H1 (cell line): ENCODE results near the gene APC2. TPM values are rescaled to one million over a fixed set of nuclear protein-coding genes. Genes with fewer than 3 reads are reported as not detected.

ENCODE experiments used
- CTCF ChIA-PET: fragments of 300-600 bp; sonication (Branson Sonifier 250); formaldehyde crosslinking; loops from one replicate; lab custom pipeline; 2021; ENCODE audit not compliant: partially characterized antibody; lab: Charles Lee
- POLR2A ChIA-PET: fragments of 300-600 bp; sonication (Branson Sonifier 250); formaldehyde crosslinking; loops from one replicate; lab custom pipeline; 2021; ENCODE audit warnings: inconsistent platforms; ENCODE audit not compliant: partially characterized antibody; lab: Charles Lee
- DNase-seq, 2 experiments: peaks; one replicate each; pipeline versions ENCODE4 v3.0.0 to v3.0.0-alpha.2; 2010 to 2022; ENCODE audit warnings: low spot score in 2 of 2, low read depth in 1 of 2, mixed read lengths in 1 of 2
- FAIRE-seq: peaks from 2 replicates; lab custom pipeline; 2011; peaks lifted over from hg19 to GRCh38; lab: Jason Lieb, UNC
- H2AFZ ChIP-seq: 2 replicates; pipeline ENCODE4 v1.8.1; 2012; ENCODE audit warnings: low read length, inconsistent platforms
- H2AK5ac ChIP-seq: 2 replicates; pipeline ENCODE4 v1.6.1; 2013; ENCODE audit warnings: low read depth, low read length
- H2BK120ac ChIP-seq: replicated peaks from 2 replicates; pipeline ENCODE3; 2013; ENCODE audit warnings: low read depth, low read length, inconsistent platforms
- H2BK12ac ChIP-seq: 2 replicates; pipeline ENCODE4 v1.6.1; 2013; ENCODE audit warnings: low read depth, low read length
- H2BK15ac ChIP-seq: 2 replicates; pipeline ENCODE4 v1.6.1; 2013; ENCODE audit warnings: low read length
- H2BK20ac ChIP-seq: 2 replicates; pipeline ENCODE4 v1.6.1; 2013; ENCODE audit warnings: low read length
- H2BK5ac ChIP-seq: 2 replicates; pipeline ENCODE4 v1.6.1; 2013; ENCODE audit warnings: low read depth, low read length
- H3K14ac ChIP-seq: 2 replicates; pipeline ENCODE4 v1.6.1; 2013; ENCODE audit warnings: inconsistent platforms; ENCODE audit not compliant: insufficient read length
- H3K18ac ChIP-seq: 2 replicates; pipeline ENCODE4 v1.6.1; 2013; ENCODE audit warnings: low read length; ENCODE audit errors: extremely low read depth
- H3K23ac ChIP-seq: 2 replicates; pipeline ENCODE4 v1.6.1; 2013; ENCODE audit warnings: inconsistent platforms; ENCODE audit not compliant: insufficient read length
- H3K23me2 ChIP-seq: 2 replicates; pipeline ENCODE4 v1.6.1; 2013; ENCODE audit warnings: low read depth, low read length
- H3K27ac ChIP-seq: 2 replicates; pipeline ENCODE4 v1.6.1; 2011; ENCODE audit warnings: low read depth, low read length, inconsistent platforms
- H3K27me3 ChIP-seq, 4 experiments: replicated peaks in 1 of 4; 1 replicate in 1 of 4; 2 replicates in 3 of 4; pipeline versions ENCODE4 v1.6.1 to v1.8.1; 2011 to 2013; ENCODE audit warnings: low read length in 3 of 4, mild to moderate bottlenecking in 3 of 4, inconsistent platforms in 2 of 4, mixed read lengths in 2 of 4, moderate library complexity in 1 of 4; ENCODE audit not compliant: control insufficient read depth in 3 of 4, insufficient read depth in 3 of 4; ENCODE audit errors: extremely low read depth in 1 of 4
- H3K36me3 ChIP-seq, 4 experiments: 2 replicates each; pipeline versions ENCODE4 v1.6.1 to v1.8.1; 2011 to 2013; ENCODE audit warnings: mild to moderate bottlenecking in 4 of 4, low read length in 3 of 4, moderate library complexity in 2 of 4, control low read depth in 1 of 4, inconsistent platforms in 1 of 4; ENCODE audit not compliant: insufficient read depth in 4 of 4, control insufficient read depth in 2 of 4
- H3K4ac ChIP-seq: replicated peaks from 2 replicates; pipeline ENCODE3; 2013; ENCODE audit warnings: low read length, low read depth, mixed read lengths, inconsistent platforms; ENCODE audit not compliant: insufficient read length
- H3K4me1 ChIP-seq, 4 experiments: replicated peaks in 1 of 4; 1 replicate in 1 of 4; 2 replicates in 3 of 4; pipeline versions ENCODE4 v1.6.1 to v1.8.1; 2011 to 2013; ENCODE audit warnings: low read length in 3 of 4, inconsistent platforms in 2 of 4, mixed read lengths in 1 of 4; ENCODE audit not compliant: insufficient read depth in 4 of 4, control insufficient read depth in 3 of 4
- H3K4me2 ChIP-seq, 2 experiments: 2 replicates each; pipeline versions ENCODE4 v1.6.1 to v1.8.1; 2011 to 2013; ENCODE audit warnings: low read depth in 2 of 2, low read length in 2 of 2, control low read depth in 1 of 2, inconsistent platforms in 1 of 2, mild to moderate bottlenecking in 1 of 2; ENCODE audit not compliant: insufficient read depth in 1 of 2
- H3K4me3 ChIP-seq, 4 experiments: fragments of 200-600, 300-600 bp in 1 of 4; sonication (generic), shearing (Covaris generic), sonication (Bioruptor Twin) in 1 of 4; 2 replicates each; pipeline versions ENCODE4 v1.5.1 to v1.8.1; 2011 to 2016; ENCODE audit warnings: low read length in 4 of 4, low read depth in 3 of 4, control low read depth in 2 of 4, inconsistent platforms in 2 of 4, mild to moderate bottlenecking in 2 of 4, mixed read lengths in 1 of 4, moderate library complexity in 1 of 4; ENCODE audit not compliant: insufficient read depth in 2 of 4; ENCODE audit errors: extremely low read depth in 1 of 4
- H3K56ac ChIP-seq: replicated peaks from 2 replicates; pipeline ENCODE3; 2013; ENCODE audit warnings: low read depth, mild to moderate bottlenecking, mixed read lengths, low read length, inconsistent platforms; ENCODE audit not compliant: insufficient read length
- H3K79me1 ChIP-seq: 2 replicates; pipeline ENCODE4 v1.6.1; 2013; ENCODE audit warnings: low read depth, low read length, control low read depth
- H3K79me2 ChIP-seq, 2 experiments: 2 replicates each; pipeline versions ENCODE4 v1.6.1 to v1.8.1; 2012 to 2013; ENCODE audit warnings: low read length in 2 of 2, mild to moderate bottlenecking in 2 of 2, inconsistent platforms in 1 of 2; ENCODE audit not compliant: insufficient read depth in 2 of 2, control insufficient read depth in 1 of 2
- H3K9ac ChIP-seq, 4 experiments: replicated peaks in 1 of 4; 1 replicate in 1 of 4; 2 replicates in 3 of 4; pipeline versions ENCODE4 v1.6.1 to v1.8.1; 2011 to 2013; ENCODE audit warnings: low read depth in 3 of 4, low read length in 3 of 4, control low read depth in 2 of 4, mild to moderate bottlenecking in 2 of 4, moderate library complexity in 2 of 4, inconsistent platforms in 1 of 4; ENCODE audit errors: extremely low read depth in 1 of 4
- H3K9me3 ChIP-seq, 2 experiments: 2 replicates each; pipeline versions ENCODE4 v1.6.1 to v1.8.1; 2012 to 2013; ENCODE audit warnings: mild to moderate bottlenecking in 2 of 2, moderate library complexity in 2 of 2, control low read depth in 1 of 2, inconsistent platforms in 1 of 2, low read depth in 1 of 2, low read length in 1 of 2, mixed read lengths in 1 of 2; ENCODE audit not compliant: insufficient read depth in 2 of 2
- H4K20me1 ChIP-seq, 2 experiments: replicated peaks in 1 of 2; 2 replicates each; pipeline versions ENCODE3 to v1.8.1; 2011 to 2013; ENCODE audit warnings: inconsistent platforms in 2 of 2, low read length in 2 of 2, mild to moderate bottlenecking in 1 of 2; ENCODE audit not compliant: insufficient read depth in 2 of 2, control insufficient read depth in 1 of 2
- H4K5ac ChIP-seq: 2 replicates; pipeline ENCODE4 v1.6.1; 2013; ENCODE audit warnings: low read length, low read depth, mixed read lengths, inconsistent platforms; ENCODE audit not compliant: insufficient read length
- H4K8ac ChIP-seq: 2 replicates; pipeline ENCODE4 v1.8.0; 2013; ENCODE audit warnings: mild to moderate bottlenecking, moderate library complexity, low read length, inconsistent platforms; ENCODE audit not compliant: insufficient read depth; ENCODE audit errors: extremely low read depth
- H4K91ac ChIP-seq: replicated peaks from 2 replicates; pipeline ENCODE3; 2013; ENCODE audit warnings: low read length, mixed read lengths, inconsistent platforms; ENCODE audit not compliant: insufficient read length
- GABPA ChIP-seq: IDR thresholded peaks from 2 replicates; pipeline ENCODE4 v1.6.1; 2011; ENCODE audit warnings: mild to moderate bottlenecking, low read length, moderate library complexity, borderline replicate concordance; ENCODE audit not compliant: insufficient read depth
- GTF2F1 ChIP-seq: IDR thresholded peaks from 2 replicates; pipeline ENCODE4 v1.6.1; 2012; ENCODE audit warnings: low read depth, low read length, improper control_type of control experiment, borderline replicate concordance
- HDAC6 ChIP-seq: IDR thresholded peaks from one replicate; pipeline ENCODE4 v1.7.1; 2012; ENCODE audit warnings: low read depth, mild to moderate bottlenecking, inconsistent platforms, low read length, moderate library complexity
- JUND ChIP-seq: IDR thresholded peaks from 2 replicates; pipeline ENCODE4 v1.6.1; 2011; ENCODE audit warnings: mild to moderate bottlenecking, improper control_type of control experiment, low read length
- RXRA ChIP-seq: IDR thresholded peaks from 2 replicates; pipeline ENCODE4 v1.6.1; 2011; ENCODE audit warnings: low read depth, mild to moderate bottlenecking, low read length, moderate library complexity; ENCODE audit not compliant: insufficient read depth
- SUZ12 ChIP-seq: fragments of 200-600 bp; sonication (generic); IDR thresholded peaks from 2 replicates; pipeline ENCODE4 v1.6.1; 2012; ENCODE audit warnings: mild to moderate bottlenecking, inconsistent platforms, low read length, moderate library complexity, mixed read lengths
- WGBS, 2 experiments: shearing (Covaris generic) in 1 of 2; methylation state at CpG; one replicate each; pipeline versions ENCODE4 v1.1.6 to v1.1.7; 2013 to 2015; ENCODE audit warnings: low lambda C conversion rate in 2 of 2, mixed read lengths in 2 of 2, inconsistent platforms in 1 of 2, low coverage in 1 of 2, missing lambda C conversion rate in 1 of 2; ENCODE audit not compliant: insufficient replicate concordance in 2 of 2, insufficient coverage in 1 of 2, insufficient read length in 1 of 2; ENCODE audit errors: extremely low coverage in 1 of 2, missing lambda C conversion rate in 1 of 2; 5-methylcytosine and 5-hydroxymethylcytosine counted together
- polyA plus RNA-seq, 7 experiments: library from polyadenylated mRNA; depleted of rRNA in 3 of 7; stranded (reverse) in 5 of 7; unstranded in 2 of 7; fragments of >200 nt in 5 of 7; fragments of 200-250 nt in 2 of 7; gene quantifications; 1 replicate in 5 of 7; 2 replicates in 1 of 7; 4 replicates in 1 of 7; pipeline versions ENCODE4 v1.2.1 to v1.2.3, GENCODE V29; 2011 to 2013; ENCODE audit warnings: missing spikeins in 2 of 7, mixed read lengths in 2 of 7
- total RNA-seq: library from RNA; stranded (reverse); fragmentation: NEBNext Ultra II Directional; extraction: Animal tissue kit (Norgen Biotek cat#: 25700); gene quantifications from 2 replicates; pipeline ENCODE4 v1.2.1, GENCODE V29; 2021

APC2 gene
- total and polyA plus RNA-seq, 2 of the 8 experiments (the other 6 are each of a cell fraction or from before 2014, with no cell fraction given): 1.3 to 4.1 TPM

- Histone ChIP-seq H3K4me2 (no peak overlapping the region), H4K8ac (peak overlapping the region; percentile 68; the same call in 1 of the 2 replicates), H3K9ac (no peak overlapping the region), H2BK5ac (no peak overlapping the region), H3K27ac (no peak overlapping the region), H2BK120ac (no peak overlapping the region), H3K79me1 (no peaks in the 10 kb centered on the region; the same call in 1 of the 2 replicates), H3K56ac (no peak overlapping the region), H2BK15ac (no peak overlapping the region), H4K5ac (no peak overlapping the region), H4K91ac (peak overlapping the region; percentile 40), H2BK12ac (no peak overlapping the region), H3K18ac (no peak overlapping the region), H3K9me3 (no peaks in the 10 kb centered on the region), H3K4ac (no peak overlapping the region), H3K23me2 (peaks cover 3% of the 10 kb centered on the region; the same call in 1 of the 2 replicates), H2BK20ac (no peak overlapping the region), H3K4me1 (peaks cover 0 to 12% (median 7%) of the 10 kb centered on the region in 4 experiments; a peak in 5 of 7 replicates), H3K23ac (no peak overlapping the region), H3K79me2 (no peaks in the 10 kb centered on the region), H3K4me3 (no peak overlapping the region), H3K27me3 (peaks cover 2 to 16% (median 6%) of the 10 kb centered on the region in 4 experiments), H4K20me1 (peaks cover 2 to 5% of the 10 kb centered on the region in 2 experiments), H3K14ac (no peak overlapping the region), H2AFZ (no peak overlapping the region), H2AK5ac (no peak overlapping the region), H3K36me3 (peaks cover 0 to 2% (median 0%) of the 10 kb centered on the region in 4 experiments; a peak in 2 of 8 replicates)
- CTCF ChIA-PET: interaction anchor here (0.6 kb wide), 1 partner anchor 98 kb away, joined by 4 read pairs; no protein-coding TSS in a partner anchor
- TF ChIP-seq SUZ12: no peak
- no peak for TF ChIP-seq HDAC6
- no peak for TF ChIP-seq GABPA
- no peak for TF ChIP-seq GTF2F1
- TF ChIP-seq RXRA: no peak
- TF ChIP-seq JUND: no peak
- WGBS, 2 experiments: 83% methylated on average over 9 of the region's 9 CpGs; no CpG with 5 or more reads in 1 of the 2 experiments
- no peak for DNase-seq
- FAIRE-seq: no peak
- POLR2A ChIA-PET: interaction anchor here (1.2 to 4.5 kb wide), 3 partner anchors 8 to 22 kb away, joined by 3 to 55 read pairs (median 5); no protein-coding TSS in a partner anchor
Observed at GRCh38 chr19:1459479-1459878, 9.6 kb downstream of the APC2 start.
